Loucy (cell line): ENCODE data around the gene WSCD1.

ENCODE experiments used
- H2AFZ ChIP-seq: fragments of 200-600 bp; sonication (generic); 2 replicates; pipeline ENCODE4 v1.6.0; 2016; ENCODE audit warnings: antibody characterized with exemption, mild to moderate bottlenecking, low read length, moderate library complexity
- H3F3A ChIP-seq: fragments of 200-600 bp; 2 replicates; pipeline ENCODE4 v1.6.0; 2016; ENCODE audit warnings: antibody characterized with exemption, low read depth, mild to moderate bottlenecking
- H3K27me3 ChIP-seq: fragments of 200-600 bp; sonication (generic); 2 replicates; pipeline ENCODE4 v1.6.1; 2014; ENCODE audit warnings: low read length, mild to moderate bottlenecking; ENCODE audit not compliant: insufficient read depth, poor library complexity, severe bottlenecking
- H3K36me3 ChIP-seq: fragments of 200-600 bp; sonication (generic); 2 replicates; pipeline ENCODE4 v1.6.1; 2016; ENCODE audit warnings: low read length; ENCODE audit not compliant: insufficient read depth
- H3K4me1 ChIP-seq: fragments of 200-600 bp; sonication (generic); 2 replicates; pipeline ENCODE4 v1.5.1; 2014; ENCODE audit warnings: low read length, mild to moderate bottlenecking; ENCODE audit not compliant: insufficient read depth, poor library complexity, severe bottlenecking
- H3K4me2 ChIP-seq: fragments of 200-600 bp; sonication (generic); 2 replicates; pipeline ENCODE4 v1.6.0; 2014; ENCODE audit warnings: antibody characterized with exemption, low read length, low read depth, mild to moderate bottlenecking; ENCODE audit not compliant: poor library complexity, severe bottlenecking
- H3K4me3 ChIP-seq: fragments of 200-600 bp; sonication (generic); 2 replicates; pipeline ENCODE4 v1.5.1; 2014; ENCODE audit warnings: low read length, mild to moderate bottlenecking, mixed read lengths; ENCODE audit not compliant: poor library complexity, severe bottlenecking
- H3K79me2 ChIP-seq: fragments of 200-600 bp; sonication (generic); 2 replicates; pipeline ENCODE4 v1.6.1; 2014; ENCODE audit warnings: low read length; ENCODE audit not compliant: insufficient read depth
- H3K9ac ChIP-seq: fragments of 200-600 bp; sonication (generic); 2 replicates; pipeline ENCODE4 v1.6.0; 2014; ENCODE audit warnings: mild to moderate bottlenecking, low read depth, low read length, moderate library complexity; ENCODE audit not compliant: poor library complexity, severe bottlenecking
- H3K9me2 ChIP-seq: fragments of 200-600 bp; sonication (generic); replicated peaks from 2 replicates; pipeline ENCODE4 v1.6.1; 2016; ENCODE audit warnings: low read depth, low read length, mixed read lengths
- H3K9me3 ChIP-seq: fragments of 200-600 bp; sonication (generic); 2 replicates; pipeline ENCODE4 v1.6.1; 2014; ENCODE audit warnings: mild to moderate bottlenecking, antibody characterized with exemption, low read length, low read depth; ENCODE audit not compliant: insufficient read depth
- H4K20me1 ChIP-seq: fragments of 200-600 bp; sonication (generic); 2 replicates; pipeline ENCODE4 v1.6.0; 2014; ENCODE audit warnings: antibody characterized with exemption, low read length, mild to moderate bottlenecking; ENCODE audit not compliant: insufficient read depth, poor library complexity, severe bottlenecking
- EZH2phosphoT487 ChIP-seq: fragments of 200-600 bp; IDR thresholded peaks from 2 replicates; pipeline ENCODE4 v1.6.1; 2018; ENCODE audit warnings: antibody characterized with exemption, mild to moderate bottlenecking, moderate library complexity, borderline replicate concordance
- TF ChIP-seq, protein P1 (sequence below): fragments of 200-600 bp; sonication (generic); conservative IDR thresholded peaks from 2 replicates; pipeline ENCODE4 v1.5.1; 2014; ENCODE audit warnings: mild to moderate bottlenecking, antibody characterized with exemption, low read length

Gene WSCD1

DNA sequence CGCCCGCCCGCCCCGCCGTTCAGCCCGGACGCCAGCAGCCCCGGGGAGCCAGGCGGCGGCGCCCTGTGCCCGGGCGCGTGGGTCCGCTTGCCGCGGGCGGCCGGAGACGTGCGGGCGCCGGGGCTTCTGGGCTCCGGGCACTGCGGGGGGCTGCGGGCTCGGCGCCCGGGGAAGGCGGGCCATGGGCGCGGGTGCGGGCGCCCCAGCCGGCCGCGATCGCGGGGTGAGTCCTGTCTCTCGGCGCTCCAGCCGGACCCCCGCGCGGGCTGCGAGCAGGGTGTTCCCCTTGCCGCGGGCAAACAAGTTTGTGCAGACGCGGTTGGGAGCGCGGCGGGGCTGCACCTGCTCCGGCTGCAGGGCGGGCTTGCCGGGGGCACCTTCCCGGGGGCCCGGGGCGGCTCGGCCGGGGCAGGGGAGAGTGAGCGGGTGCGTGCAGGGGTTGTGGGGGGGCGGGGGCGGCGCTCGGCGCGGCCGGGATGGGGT lies 292 bp downstream of the WSCD1 start:
- Histone ChIP-seq H3F3A (no peaks in the 10 kb centered on the region), H3K9ac (no peak overlapping the region), H4K20me1 (no peaks in the 10 kb centered on the region), H3K9me2 (no peaks in the 10 kb centered on the region), H2AFZ (no peak overlapping the region), H3K9me3 (peaks cover 3% of the 10 kb centered on the region; the same call in 1 of the 2 replicates), H3K79me2 (no peaks in the 10 kb centered on the region), H3K4me2 (no peak overlapping the region), H3K36me3 (no peaks in the 10 kb centered on the region), H3K4me3 (no peak overlapping the region), H3K4me1 (no peaks in the 10 kb centered on the region), H3K27me3 (no peaks in the 10 kb centered on the region)
- TF ChIP-seq, protein P1, sequence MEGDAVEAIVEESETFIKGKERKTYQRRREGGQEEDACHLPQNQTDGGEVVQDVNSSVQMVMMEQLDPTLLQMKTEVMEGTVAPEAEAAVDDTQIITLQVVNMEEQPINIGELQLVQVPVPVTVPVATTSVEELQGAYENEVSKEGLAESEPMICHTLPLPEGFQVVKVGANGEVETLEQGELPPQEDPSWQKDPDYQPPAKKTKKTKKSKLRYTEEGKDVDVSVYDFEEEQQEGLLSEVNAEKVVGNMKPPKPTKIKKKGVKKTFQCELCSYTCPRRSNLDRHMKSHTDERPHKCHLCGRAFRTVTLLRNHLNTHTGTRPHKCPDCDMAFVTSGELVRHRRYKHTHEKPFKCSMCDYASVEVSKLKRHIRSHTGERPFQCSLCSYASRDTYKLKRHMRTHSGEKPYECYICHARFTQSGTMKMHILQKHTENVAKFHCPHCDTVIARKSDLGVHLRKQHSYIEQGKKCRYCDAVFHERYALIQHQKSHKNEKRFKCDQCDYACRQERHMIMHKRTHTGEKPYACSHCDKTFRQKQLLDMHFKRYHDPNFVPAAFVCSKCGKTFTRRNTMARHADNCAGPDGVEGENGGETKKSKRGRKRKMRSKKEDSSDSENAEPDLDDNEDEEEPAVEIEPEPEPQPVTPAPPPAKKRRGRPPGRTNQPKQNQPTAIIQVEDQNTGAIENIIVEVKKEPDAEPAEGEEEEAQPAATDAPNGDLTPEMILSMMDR: no peak
- no peak for TF ChIP-seq EZH2phosphoT487

DNA sequence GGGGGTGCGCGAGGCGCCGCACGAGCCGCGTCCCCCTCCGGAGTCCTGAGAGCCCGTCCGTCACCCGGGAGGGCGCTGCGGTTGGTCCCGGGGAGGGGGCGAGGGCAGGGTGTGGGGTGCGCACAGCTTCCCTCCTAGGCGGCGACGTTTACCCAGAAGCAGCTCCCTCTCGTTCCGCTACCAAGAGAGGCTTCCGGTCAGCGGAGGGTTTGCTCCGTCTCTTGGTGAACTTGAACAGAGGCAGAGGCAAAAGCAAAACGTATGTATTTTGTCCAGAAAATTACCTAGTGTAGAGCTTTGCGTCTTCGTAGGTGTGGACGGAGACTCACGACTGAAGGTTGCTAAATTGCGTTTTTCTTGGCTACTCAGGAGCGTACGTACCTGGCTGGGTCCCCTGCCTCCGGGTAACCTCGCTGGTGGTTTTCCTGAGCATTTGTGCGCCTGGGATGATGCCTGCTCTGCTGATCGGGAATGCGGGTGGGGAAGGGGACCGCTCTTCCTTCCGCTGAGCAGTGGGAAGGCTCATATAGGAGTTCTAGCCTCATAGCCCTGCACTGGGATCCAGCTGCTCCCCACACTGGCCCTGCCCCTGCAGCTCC lies 833 bp downstream of the WSCD1 start:
- no peak overlapping the region for H3K9ac ChIP-seq
- no peaks in the 10 kb centered on the region for H3F3A ChIP-seq
- no peak overlapping the region for H2AFZ ChIP-seq
- TF ChIP-seq, protein P1: no peak
- no peak for TF ChIP-seq EZH2phosphoT487
- no peaks in the 10 kb centered on the region for H4K20me1 ChIP-seq
- no peak overlapping the region for H3K4me2 ChIP-seq
- H3K4me1 ChIP-seq: no peaks in the 10 kb centered on the region
- H3K36me3 ChIP-seq: no peaks in the 10 kb centered on the region
- no peaks in the 10 kb centered on the region for H3K27me3 ChIP-seq
- peaks cover 3% of the 10 kb centered on the region; the same call in 1 of the 2 replicates for H3K9me3 ChIP-seq
- no peaks in the 10 kb centered on the region for H3K9me2 ChIP-seq
- no peak overlapping the region for H3K4me3 ChIP-seq
- H3K79me2 ChIP-seq: no peaks in the 10 kb centered on the region

DNA sequence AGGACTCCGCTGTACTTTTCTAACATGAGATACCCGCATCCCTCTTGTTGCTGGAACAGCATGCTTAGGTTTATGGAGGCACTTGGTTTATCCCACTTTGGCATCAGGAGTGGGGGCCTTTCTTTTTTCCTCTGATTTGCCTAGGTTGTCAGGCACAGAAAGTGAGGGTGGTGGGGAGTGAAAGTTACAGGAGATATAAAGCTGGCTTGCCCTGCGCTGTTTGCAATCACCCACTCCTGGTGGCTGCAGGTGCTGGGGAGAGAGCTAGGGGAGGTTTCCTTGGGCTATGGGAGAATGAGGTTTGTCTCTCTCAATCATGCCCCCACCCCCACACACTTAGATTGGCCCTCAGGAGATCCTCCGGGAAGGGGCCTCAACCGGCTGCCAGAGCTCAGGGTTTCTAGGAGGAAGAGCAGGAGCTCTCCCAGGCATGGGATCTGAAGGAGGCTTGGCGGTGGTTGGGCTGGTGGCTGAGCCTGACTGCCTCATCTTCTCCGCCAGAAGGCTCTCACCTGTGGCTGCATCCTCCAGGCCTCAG lies 1.4 kb downstream of the WSCD1 start:
- H3K9ac ChIP-seq: no peak overlapping the region
- H3K4me1 ChIP-seq: no peaks in the 10 kb centered on the region
- no peaks in the 10 kb centered on the region for H3F3A ChIP-seq
- no peaks in the 10 kb centered on the region for H3K9me2 ChIP-seq
- H3K9me3 ChIP-seq: peaks cover 3% of the 10 kb centered on the region; the same call in 1 of the 2 replicates
- no peak overlapping the region for H3K4me2 ChIP-seq
- H3K27me3 ChIP-seq: no peaks in the 10 kb centered on the region
- H3K4me3 ChIP-seq: no peak overlapping the region
- H3K79me2 ChIP-seq: no peaks in the 10 kb centered on the region
- H3K36me3 ChIP-seq: no peaks in the 10 kb centered on the region
- TF ChIP-seq EZH2phosphoT487: no peak
- TF ChIP-seq, protein P1: no peak
- no peak overlapping the region for H2AFZ ChIP-seq
- H4K20me1 ChIP-seq: no peaks in the 10 kb centered on the region
